OCI-LY1 (cell line): ENCODE data around the gene EXD3.

Source experiments
- H2AFZ ChIP-seq: fragments of 200-600 bp; sonication (generic), shearing (Covaris generic); 2 replicates; pipeline ENCODE4 v1.6.0; 2014; ENCODE audit warnings: antibody characterized with exemption, mild to moderate bottlenecking, low read length
- H3F3A ChIP-seq: fragments of 200-600 bp; sonication (generic), shearing (Covaris generic); 2 replicates; pipeline ENCODE4 v1.6.0; 2014; ENCODE audit warnings: mild to moderate bottlenecking, antibody characterized with exemption, low read length, moderate library complexity; ENCODE audit not compliant: insufficient read depth
- H3K27ac ChIP-seq: fragments of 200-600 bp; sonication (generic); 2 replicates; pipeline ENCODE4 v1.5.1; 2014; ENCODE audit warnings: low read length, mixed run types, mild to moderate bottlenecking, low read depth; ENCODE audit not compliant: poor library complexity, severe bottlenecking
- H3K27me3 ChIP-seq: fragments of 200-600 bp; sonication (generic); 2 replicates; pipeline ENCODE4 v1.6.0; 2014; ENCODE audit warnings: antibody characterized with exemption, mild to moderate bottlenecking, low read length, moderate library complexity; ENCODE audit not compliant: insufficient read depth
- H3K36me3 ChIP-seq: fragments of 200-600 bp; sonication (generic); 2 replicates; pipeline ENCODE4 v1.6.1; 2014; ENCODE audit warnings: mild to moderate bottlenecking, antibody characterized with exemption, low read length, moderate library complexity, mixed read lengths; ENCODE audit not compliant: insufficient read depth
- H3K4me1 ChIP-seq: fragments of 200-600 bp; sonication (generic); 2 replicates; pipeline ENCODE4 v1.5.1; 2014; ENCODE audit warnings: mild to moderate bottlenecking, low read length, moderate library complexity; ENCODE audit not compliant: insufficient read depth, severe bottlenecking
- H3K4me2 ChIP-seq: fragments of 200-600 bp; sonication (generic), shearing (Covaris generic); 2 replicates; pipeline ENCODE4 v1.6.1; 2014; ENCODE audit warnings: low read length
- H3K4me3 ChIP-seq: fragments of 200-600 bp; sonication (generic); 2 replicates; pipeline ENCODE4 v1.5.1; 2014; ENCODE audit warnings: low read length, low read depth, mild to moderate bottlenecking, mixed read lengths; ENCODE audit not compliant: poor library complexity, severe bottlenecking
- H3K79me2 ChIP-seq: fragments of 200-600 bp; shearing (Covaris generic); 2 replicates; pipeline ENCODE4 v1.6.1; 2016; ENCODE audit warnings: mixed run types, low read length, mixed read lengths; ENCODE audit not compliant: insufficient read depth
- H3K9ac ChIP-seq: fragments of 200-600 bp; sonication (generic), shearing (Covaris generic); 2 replicates; pipeline ENCODE4 v1.6.1; 2014; ENCODE audit warnings: mild to moderate bottlenecking, low read length, mixed read lengths
- H3K9me2 ChIP-seq: fragments of 200-600 bp; sonication (generic), shearing (Covaris generic); 2 replicates; pipeline ENCODE4 v1.6.1; 2014; ENCODE audit warnings: low read depth, mild to moderate bottlenecking, low read length, mixed read lengths
- H3K9me3 ChIP-seq: fragments of 200-600 bp; shearing (Covaris generic); 2 replicates; pipeline ENCODE4 v1.6.1; 2014; ENCODE audit warnings: low read length, mixed read lengths
- H4K20me1 ChIP-seq: fragments of 200-600 bp; sonication (generic), shearing (Covaris generic); 2 replicates; pipeline ENCODE4 v1.6.0; 2016; ENCODE audit warnings: mild to moderate bottlenecking, low read length; ENCODE audit not compliant: insufficient read depth
- EZH2 ChIP-seq: fragments of 200-600 bp; sonication (generic), shearing (Covaris generic); IDR thresholded peaks from 2 replicates; pipeline ENCODE4 v1.8.0; 2017; ENCODE audit warnings: borderline replicate concordance, mixed run types, mild to moderate bottlenecking, antibody characterized with exemption, low read length, moderate library complexity, mixed read lengths
- TF ChIP-seq, protein P1 (sequence below): fragments of 200-600 bp; sonication (generic), shearing (Covaris generic); IDR thresholded peaks from 2 replicates; pipeline ENCODE4 v1.5.1; 2017; ENCODE audit warnings: mild to moderate bottlenecking, antibody characterized with exemption, low read length, moderate library complexity, mixed read lengths

The EXD3 gene

DNA sequence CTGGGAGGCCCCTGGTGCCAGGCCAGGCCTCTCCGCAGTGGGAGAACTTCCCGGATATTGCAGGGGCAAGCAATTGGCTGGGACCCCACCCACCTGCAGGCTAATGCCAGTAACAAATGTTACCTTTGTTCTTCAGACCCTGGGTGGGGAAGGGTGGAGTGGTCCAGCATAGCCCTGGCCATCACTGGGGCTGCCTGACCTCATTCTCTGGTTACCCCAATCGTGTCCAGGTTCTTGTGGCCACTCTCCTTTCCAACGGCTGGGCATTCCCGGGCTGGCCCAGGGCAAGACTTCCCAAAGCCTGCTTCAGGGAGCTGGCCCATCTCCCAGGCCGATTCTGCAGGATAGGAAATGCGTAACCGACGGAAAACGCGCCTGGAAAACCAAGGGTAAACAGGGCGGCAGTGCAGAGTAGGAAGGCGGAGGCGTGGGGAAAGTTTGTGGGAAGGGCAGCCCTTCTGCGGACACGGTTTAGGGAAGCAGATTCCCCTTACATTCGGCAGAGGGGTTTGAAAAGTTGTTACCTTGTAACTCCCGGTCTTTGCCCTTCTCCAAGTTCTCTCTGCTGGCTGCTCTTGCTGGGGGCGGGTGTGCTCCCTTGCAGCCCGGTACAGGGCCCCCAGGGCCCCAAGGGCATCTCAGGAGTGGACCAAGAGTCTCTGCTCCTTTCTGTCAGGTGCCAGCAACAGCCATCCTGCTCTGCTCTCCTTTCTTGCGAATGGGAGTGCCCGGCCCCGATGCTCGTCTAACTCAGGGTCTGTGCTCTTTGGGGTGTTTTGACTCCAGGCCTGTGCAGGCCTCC lies 124.4 kb downstream of the EXD3 start:
- Histone ChIP-seq H3K9ac (no peak overlapping the region), H3K4me2 (no peak overlapping the region), H3F3A (peaks cover 6% of the 10 kb centered on the region; the same call in 1 of the 2 replicates), H2AFZ (no peak overlapping the region), H3K4me3 (no peak overlapping the region), H3K9me3 (no peaks in the 10 kb centered on the region), H3K36me3 (no peaks in the 10 kb centered on the region), H3K27me3 (peaks cover 22% of the 10 kb centered on the region; the same call in 1 of the 2 replicates), H3K79me2 (no peaks in the 10 kb centered on the region), H3K27ac (no peak overlapping the region), H4K20me1 (no peaks in the 10 kb centered on the region), H3K9me2 (no peaks in the 10 kb centered on the region), H3K4me1 (peaks cover 14% of the 10 kb centered on the region)
- no peak for TF ChIP-seq EZH2
- TF ChIP-seq, protein P1, sequence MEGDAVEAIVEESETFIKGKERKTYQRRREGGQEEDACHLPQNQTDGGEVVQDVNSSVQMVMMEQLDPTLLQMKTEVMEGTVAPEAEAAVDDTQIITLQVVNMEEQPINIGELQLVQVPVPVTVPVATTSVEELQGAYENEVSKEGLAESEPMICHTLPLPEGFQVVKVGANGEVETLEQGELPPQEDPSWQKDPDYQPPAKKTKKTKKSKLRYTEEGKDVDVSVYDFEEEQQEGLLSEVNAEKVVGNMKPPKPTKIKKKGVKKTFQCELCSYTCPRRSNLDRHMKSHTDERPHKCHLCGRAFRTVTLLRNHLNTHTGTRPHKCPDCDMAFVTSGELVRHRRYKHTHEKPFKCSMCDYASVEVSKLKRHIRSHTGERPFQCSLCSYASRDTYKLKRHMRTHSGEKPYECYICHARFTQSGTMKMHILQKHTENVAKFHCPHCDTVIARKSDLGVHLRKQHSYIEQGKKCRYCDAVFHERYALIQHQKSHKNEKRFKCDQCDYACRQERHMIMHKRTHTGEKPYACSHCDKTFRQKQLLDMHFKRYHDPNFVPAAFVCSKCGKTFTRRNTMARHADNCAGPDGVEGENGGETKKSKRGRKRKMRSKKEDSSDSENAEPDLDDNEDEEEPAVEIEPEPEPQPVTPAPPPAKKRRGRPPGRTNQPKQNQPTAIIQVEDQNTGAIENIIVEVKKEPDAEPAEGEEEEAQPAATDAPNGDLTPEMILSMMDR, result no peak

DNA sequence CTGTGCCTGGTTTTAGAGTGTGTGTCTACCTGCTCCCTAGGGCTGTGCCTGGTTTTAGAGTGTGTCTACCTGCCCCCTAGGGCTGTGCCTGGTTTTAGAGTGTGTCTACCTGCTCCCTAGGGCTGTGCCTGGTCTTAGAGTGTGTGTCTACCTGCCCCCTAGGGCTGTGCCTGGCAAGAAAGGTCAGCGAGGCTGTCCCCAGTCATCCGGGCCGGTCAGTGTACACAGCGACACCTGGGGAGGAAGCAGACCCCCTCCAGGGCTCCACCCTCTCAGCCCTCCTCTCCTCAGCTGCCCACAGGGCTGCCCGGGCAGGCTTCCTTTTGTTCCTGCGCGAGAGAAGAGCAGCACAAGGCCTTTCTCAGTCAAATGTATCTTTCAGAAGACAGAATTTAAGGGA lies 125.0 kb downstream of the EXD3 start:
- Histone ChIP-seq H3K9me3 (no peaks in the 10 kb centered on the region), H3K4me3 (no peak overlapping the region), H3F3A (peaks cover 4% of the 10 kb centered on the region; the same call in 1 of the 2 replicates), H3K27ac (no peak overlapping the region), H4K20me1 (no peaks in the 10 kb centered on the region), H3K4me2 (no peak overlapping the region), H3K36me3 (no peaks in the 10 kb centered on the region), H3K4me1 (peaks cover 14% of the 10 kb centered on the region), H3K79me2 (no peaks in the 10 kb centered on the region), H2AFZ (no peak overlapping the region), H3K9ac (no peak overlapping the region), H3K27me3 (peaks cover 16% of the 10 kb centered on the region; the same call in 1 of the 2 replicates), H3K9me2 (no peaks in the 10 kb centered on the region)
- TF ChIP-seq, protein P1, result no peak
- TF ChIP-seq EZH2, result no peak

DNA sequence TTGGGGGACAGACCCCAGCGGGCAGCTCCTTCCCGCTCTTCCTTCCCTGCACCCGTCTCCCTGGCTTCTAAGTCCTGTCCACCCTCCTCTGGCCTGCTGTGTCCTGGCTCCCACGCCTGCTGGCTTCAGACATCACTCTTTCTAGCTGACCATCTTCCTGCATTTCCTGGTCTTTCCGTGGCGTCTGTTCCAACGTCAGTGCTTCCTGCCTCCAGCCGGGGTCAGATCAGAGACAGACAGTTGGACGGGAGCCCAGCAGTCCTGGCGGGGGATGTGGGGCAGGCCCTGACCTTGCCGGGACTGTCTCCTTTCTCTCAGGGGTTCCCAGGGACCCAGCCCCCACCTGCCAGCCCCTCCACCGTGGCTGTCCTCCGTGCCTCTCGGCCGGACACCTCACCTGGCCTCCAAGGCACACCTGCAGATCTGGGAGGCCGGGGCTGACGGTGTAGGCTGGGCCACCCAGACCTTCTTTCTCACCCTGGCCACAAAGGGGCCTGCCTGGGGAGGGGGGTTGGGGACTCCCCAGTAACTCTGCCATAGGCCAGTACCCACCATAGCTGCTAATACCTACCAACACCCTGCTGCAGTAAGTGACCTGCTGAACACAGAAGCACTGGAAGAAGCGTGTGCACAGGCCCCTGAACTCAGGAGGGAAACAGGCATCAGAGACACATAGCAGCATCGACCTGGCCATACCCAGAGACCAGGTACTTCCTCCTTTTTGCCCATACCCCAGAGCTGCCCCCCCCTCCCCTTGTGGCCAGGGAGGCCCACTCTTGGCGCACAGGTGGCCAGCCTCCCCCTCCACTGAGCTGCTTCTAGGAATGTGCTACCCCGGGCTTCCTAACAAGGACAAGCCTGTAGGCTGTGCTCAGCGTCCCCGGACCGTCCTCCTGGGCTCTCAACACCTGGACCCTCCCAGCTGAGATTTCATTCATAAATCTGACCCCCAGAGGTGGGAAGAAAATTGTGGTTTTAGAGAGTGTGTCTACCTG lies 126.0 kb downstream of the EXD3 start:
- Histone ChIP-seq H3F3A (no peaks in the 10 kb centered on the region), H3K4me3 (no peak overlapping the region), H2AFZ (no peak overlapping the region), H3K9me2 (no peaks in the 10 kb centered on the region), H3K9me3 (no peaks in the 10 kb centered on the region), H3K4me2 (no peak overlapping the region), H3K27ac (no peak overlapping the region), H3K79me2 (no peaks in the 10 kb centered on the region), H3K27me3 (peaks cover 12% of the 10 kb centered on the region; the same call in 1 of the 2 replicates), H3K4me1 (peaks cover 14% of the 10 kb centered on the region), H3K36me3 (no peaks in the 10 kb centered on the region), H4K20me1 (no peaks in the 10 kb centered on the region), H3K9ac (no peak overlapping the region)
- TF ChIP-seq, protein P1, result no peak
- no peak for TF ChIP-seq EZH2
